Neutrophil (primary cell): ENCODE measurements around the gene KCNQ1.

Experiments
- H3K27ac ChIP-seq: fragments of 200-600 bp; sonication (generic); 2 replicates; pipeline ENCODE4 v1.5.1; 2016; ENCODE audit warnings: mild to moderate bottlenecking, moderate library complexity
- H3K27me3 ChIP-seq: fragments of 200-600 bp; sonication (generic); 2 replicates; pipeline ENCODE4 v1.6.0; 2016; ENCODE audit warnings: mild to moderate bottlenecking
- H3K36me3 ChIP-seq: fragments of 200-600 bp; sonication (generic); 2 replicates; pipeline ENCODE4 v1.5.1; 2017
- H3K4me1 ChIP-seq, 2 experiments: fragments of 200-600 bp in 1 of 2; sonication (generic) in 1 of 2; 1 replicate in 1 of 2; 2 replicates in 1 of 2; pipeline versions ENCODE4 v1.5.1 to v1.6.1; 2013 to 2016; ENCODE audit warnings: low read depth in 1 of 2, low read length in 1 of 2, mild to moderate bottlenecking in 1 of 2, moderate library complexity in 1 of 2; ENCODE audit not compliant: control insufficient read depth in 1 of 2, insufficient read depth in 1 of 2
- H3K4me3 ChIP-seq, 2 experiments: fragments of 200-600 bp in 1 of 2; sonication (generic) in 1 of 2; 1 replicate in 1 of 2; 2 replicates in 1 of 2; pipeline ENCODE4 v1.5.1; 2013 to 2016; ENCODE audit warnings: low read depth in 1 of 2, low read length in 1 of 2, mild to moderate bottlenecking in 1 of 2, moderate library complexity in 1 of 2
- H3K9me3 ChIP-seq: fragments of 200-600 bp; sonication (generic); 2 replicates; pipeline ENCODE4 v1.5.1; 2016
- TF ChIP-seq, protein P1 (sequence below): fragments of 200-600 bp; sonication (generic); IDR thresholded peaks from 2 replicates; pipeline ENCODE4 v1.5.1; 2016; ENCODE audit warnings: antibody characterized with exemption

The KCNQ1 gene

DNA sequence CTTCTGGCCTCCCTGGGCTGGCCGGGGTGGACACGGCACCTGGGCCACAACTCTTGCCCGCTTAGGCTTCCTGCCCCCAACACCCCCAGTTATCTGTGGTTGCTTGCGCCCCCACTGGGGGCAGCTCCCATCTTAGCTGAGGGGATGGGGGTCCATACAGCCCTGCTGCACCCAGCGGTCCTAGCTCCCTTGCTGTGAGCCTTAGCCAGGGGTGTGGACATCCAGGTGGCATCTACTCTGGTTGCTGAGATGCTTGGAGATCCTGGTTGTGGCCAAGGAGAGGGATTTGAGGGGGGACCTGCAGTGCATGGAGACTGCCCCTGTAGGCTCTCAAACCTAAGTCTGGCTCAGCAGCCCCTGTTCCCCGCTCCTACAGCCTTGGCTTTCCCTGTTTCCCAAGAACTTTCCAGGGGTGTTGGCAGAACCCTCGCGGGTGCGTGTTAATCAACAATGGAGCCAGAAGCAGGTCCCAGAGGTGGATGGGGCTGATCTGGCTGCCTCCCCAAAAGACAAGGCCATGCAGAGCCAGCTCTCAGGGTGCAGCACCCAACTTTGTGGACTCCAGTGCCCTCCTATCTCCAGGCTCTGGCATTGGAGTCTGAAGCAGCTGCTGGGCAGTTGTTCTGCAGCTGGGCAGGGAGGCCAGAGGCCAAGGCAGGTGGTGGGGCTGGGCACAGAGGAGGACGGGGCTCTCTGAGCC lies 3.3 kb downstream of the KCNQ1 start:
- TF ChIP-seq, protein P1, sequence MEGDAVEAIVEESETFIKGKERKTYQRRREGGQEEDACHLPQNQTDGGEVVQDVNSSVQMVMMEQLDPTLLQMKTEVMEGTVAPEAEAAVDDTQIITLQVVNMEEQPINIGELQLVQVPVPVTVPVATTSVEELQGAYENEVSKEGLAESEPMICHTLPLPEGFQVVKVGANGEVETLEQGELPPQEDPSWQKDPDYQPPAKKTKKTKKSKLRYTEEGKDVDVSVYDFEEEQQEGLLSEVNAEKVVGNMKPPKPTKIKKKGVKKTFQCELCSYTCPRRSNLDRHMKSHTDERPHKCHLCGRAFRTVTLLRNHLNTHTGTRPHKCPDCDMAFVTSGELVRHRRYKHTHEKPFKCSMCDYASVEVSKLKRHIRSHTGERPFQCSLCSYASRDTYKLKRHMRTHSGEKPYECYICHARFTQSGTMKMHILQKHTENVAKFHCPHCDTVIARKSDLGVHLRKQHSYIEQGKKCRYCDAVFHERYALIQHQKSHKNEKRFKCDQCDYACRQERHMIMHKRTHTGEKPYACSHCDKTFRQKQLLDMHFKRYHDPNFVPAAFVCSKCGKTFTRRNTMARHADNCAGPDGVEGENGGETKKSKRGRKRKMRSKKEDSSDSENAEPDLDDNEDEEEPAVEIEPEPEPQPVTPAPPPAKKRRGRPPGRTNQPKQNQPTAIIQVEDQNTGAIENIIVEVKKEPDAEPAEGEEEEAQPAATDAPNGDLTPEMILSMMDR: no peak

GRCh38 chr11:2448661-2449547 lies 4.1 kb downstream of the KCNQ1 start:
- Histone ChIP-seq H3K9me3 (no peaks in the 10 kb centered on the region), H3K36me3 (peaks cover 6% of the 10 kb centered on the region), H3K27me3 (peaks cover 18% of the 10 kb centered on the region), H3K4me3 (no peak overlapping the region), H3K4me1 (peaks cover 42 to 43% of the 10 kb centered on the region in 2 experiments), H3K27ac (peak overlapping the region; percentile 93)
- TF ChIP-seq, protein P1: no peak

More for the DNA sequence above, 3.3 kb downstream of the KCNQ1 start:
- peaks cover 42 to 43% of the 10 kb centered on the region in 2 experiments for H3K4me1 ChIP-seq
- H3K27me3 ChIP-seq: peaks cover 26% of the 10 kb centered on the region
- no peaks in the 10 kb centered on the region for H3K9me3 ChIP-seq
- H3K27ac ChIP-seq: peak overlapping the region; percentile 93
- H3K4me3 ChIP-seq: peak overlapping the region; percentile 84 to 86
- peaks cover 6% of the 10 kb centered on the region for H3K36me3 ChIP-seq

GRCh38 chr11:2449548-2450320 lies 4.9 kb downstream of the KCNQ1 start:
- Histone ChIP-seq H3K27ac (no peak overlapping the region), H3K4me1 (peaks cover 37 to 39% of the 10 kb centered on the region in 2 experiments), H3K9me3 (no peaks in the 10 kb centered on the region), H3K27me3 (peaks cover 12% of the 10 kb centered on the region), H3K36me3 (peaks cover 6% of the 10 kb centered on the region), H3K4me3 (no peak overlapping the region)
- TF ChIP-seq, protein P1: no peak

GRCh38 chr11:2450321-2451041 lies 5.7 kb downstream of the KCNQ1 start:
- H3K36me3 ChIP-seq: peaks cover 6% of the 10 kb centered on the region
- H3K4me1 ChIP-seq: peaks cover 34 to 37% of the 10 kb centered on the region in 2 experiments
- H3K4me3 ChIP-seq: no peak overlapping the region
- TF ChIP-seq, protein P1: no peak
- H3K27ac ChIP-seq: no peak overlapping the region
- peaks cover 12% of the 10 kb centered on the region for H3K27me3 ChIP-seq
- no peaks in the 10 kb centered on the region for H3K9me3 ChIP-seq

DNA sequence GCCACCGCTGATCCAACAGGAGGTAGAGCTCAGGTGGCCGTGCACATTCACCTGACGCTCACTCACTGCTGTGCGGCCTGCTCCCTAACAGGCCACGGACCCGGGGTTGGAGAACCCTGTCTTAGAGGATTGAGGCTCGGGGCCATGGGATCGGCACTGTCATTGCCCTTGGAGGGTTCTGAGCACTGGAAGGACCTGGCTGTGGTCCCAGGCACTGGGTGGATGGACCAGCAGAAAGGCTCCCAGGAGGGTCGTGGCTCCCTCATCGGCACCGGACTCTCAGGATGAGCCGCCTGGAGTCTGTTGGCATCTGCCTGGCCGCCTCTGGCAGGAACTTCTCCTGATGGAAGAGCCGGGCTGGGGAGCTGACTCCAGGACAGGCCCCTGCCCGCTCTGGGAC lies 6.5 kb downstream of the KCNQ1 start:
- Histone ChIP-seq H3K27ac (no peak overlapping the region), H3K4me1 (peaks cover 25 to 28% of the 10 kb centered on the region in 2 experiments), H3K36me3 (peaks cover 6% of the 10 kb centered on the region), H3K4me3 (no peak overlapping the region), H3K27me3 (peaks cover 12% of the 10 kb centered on the region), H3K9me3 (no peaks in the 10 kb centered on the region)
- TF ChIP-seq, protein P1: no peak
